Liver (tissue), 9 donors: ENCODE measurements around the gene DCN. TPM values are rescaled to one million over a fixed set of nuclear protein-coding genes. Genes with fewer than 3 reads are reported as not detected.

Source experiments
- DNase-seq: peaks from one replicate; pipeline ENCODE4 v3.0.0-alpha.2; 2017; ENCODE audit warnings: low spot score
- H3K27ac ChIP-seq, 2 donors: one replicate each; pipeline ENCODE4 v1.7.0; 2013; ENCODE audit warnings: inconsistent platforms in 2 of 2, low read length in 2 of 2, control low read depth in 1 of 2, low read depth in 1 of 2, mild to moderate bottlenecking in 1 of 2
- H3K27me3 ChIP-seq, 4 donors: one replicate each; pipeline versions ENCODE4 v1.6.1 to v1.7.0; 2013; ENCODE audit warnings: low read length in 3 of 4, inconsistent platforms in 1 of 4, mild to moderate bottlenecking in 1 of 4, moderate library complexity in 1 of 4; ENCODE audit not compliant: control insufficient read depth in 4 of 4, insufficient read depth in 4 of 4
- H3K36me3 ChIP-seq, 4 donors: one replicate each; pipeline versions ENCODE4 v1.6.1 to v1.7.0; 2013; ENCODE audit warnings: low read length in 3 of 4, mild to moderate bottlenecking in 3 of 4, low read depth in 1 of 4, moderate library complexity in 1 of 4; ENCODE audit not compliant: control insufficient read depth in 4 of 4, insufficient read depth in 3 of 4
- H3K4me1 ChIP-seq, 4 donors: one replicate each; pipeline versions ENCODE4 v1.6.1 to v1.7.0; 2013; ENCODE audit warnings: low read length in 3 of 4, mild to moderate bottlenecking in 3 of 4, moderate library complexity in 1 of 4; ENCODE audit not compliant: control insufficient read depth in 4 of 4, insufficient read depth in 4 of 4
- H3K4me3 ChIP-seq, 3 donors: one replicate each; pipeline versions ENCODE4 v1.6.1 to v1.7.0; 2013; ENCODE audit warnings: low read length in 3 of 3, control low read depth in 1 of 3, low read depth in 1 of 3, mild to moderate bottlenecking in 1 of 3
- H3K9ac ChIP-seq, 2 donors: one replicate each; pipeline ENCODE4 v1.7.0; 2013; ENCODE audit warnings: low read length in 2 of 2, mild to moderate bottlenecking in 2 of 2, moderate library complexity in 2 of 2, control low read depth in 1 of 2, low read depth in 1 of 2
- H3K9me3 ChIP-seq, 4 donors: one replicate each; pipeline versions ENCODE4 v1.6.1 to v1.7.0; 2013; ENCODE audit warnings: low read length in 3 of 4; ENCODE audit not compliant: control insufficient read depth in 4 of 4
- ATF3 ChIP-seq: IDR thresholded peaks from 2 replicates; pipeline ENCODE4 v1.6.1; 2016; ENCODE audit warnings: antibody characterized with exemption
- CTCF ChIP-seq: fragments of 150-350 bp; IDR thresholded peaks from 2 replicates; pipeline ENCODE4 v1.5.1; 2017; ENCODE audit warnings: improper control_type of control experiment, low read depth, low read length; ENCODE audit not compliant: missing input control
- EGR1 ChIP-seq, 2 donors: IDR thresholded peaks; 2 replicates each; pipeline ENCODE4 v1.6.1; 2016 to 2018; ENCODE audit warnings: antibody characterized with exemption in 2 of 2, low read depth in 2 of 2
- FOXA1 ChIP-seq: IDR thresholded peaks from 2 replicates; pipeline ENCODE4 v1.6.1; 2016; ENCODE audit warnings: antibody characterized with exemption
- FOXA2 ChIP-seq: IDR thresholded peaks from 2 replicates; pipeline ENCODE4 v1.6.1; 2016; ENCODE audit warnings: antibody characterized with exemption
- GABPA ChIP-seq, 2 donors: IDR thresholded peaks in 1 of 2; conservative IDR thresholded peaks in 1 of 2; 2 replicates each; pipeline ENCODE4 v1.6.1; 2016; ENCODE audit warnings: antibody characterized with exemption in 2 of 2, mild to moderate bottlenecking in 1 of 2, moderate library complexity in 1 of 2
- HNF4A ChIP-seq, 2 donors: conservative IDR thresholded peaks; 2 replicates each; pipeline ENCODE4 v1.6.1; 2016; ENCODE audit warnings: antibody characterized with exemption in 2 of 2, mild to moderate bottlenecking in 2 of 2
- HNF4G ChIP-seq: IDR thresholded peaks from 2 replicates; pipeline ENCODE4 v1.6.1; 2016; ENCODE audit warnings: antibody characterized with exemption
- JUND ChIP-seq, 2 donors: IDR thresholded peaks; 2 replicates each; pipeline ENCODE4 v1.6.1; 2016; ENCODE audit warnings: antibody characterized with exemption in 2 of 2
- MAX ChIP-seq: IDR thresholded peaks from 2 replicates; pipeline ENCODE4 v1.6.1; 2016; ENCODE audit warnings: antibody characterized with exemption
- RAD21 ChIP-seq, 2 donors: IDR thresholded peaks; 2 replicates each; pipeline ENCODE4 v1.6.1; 2016; ENCODE audit warnings: antibody characterized with exemption in 2 of 2, mild to moderate bottlenecking in 2 of 2
- REST ChIP-seq: IDR thresholded peaks from 2 replicates; pipeline ENCODE4 v1.6.1; 2016; ENCODE audit warnings: antibody characterized with exemption, mild to moderate bottlenecking
- RXRA ChIP-seq, 2 donors: IDR thresholded peaks; 2 replicates each; pipeline ENCODE4 v1.6.1; 2017 to 2018; ENCODE audit warnings: antibody characterized with exemption in 2 of 2, mild to moderate bottlenecking in 1 of 2
- SP1 ChIP-seq: IDR thresholded peaks from 2 replicates; pipeline ENCODE4 v1.6.1; 2018; ENCODE audit warnings: antibody characterized with exemption, mild to moderate bottlenecking
- TAF1 ChIP-seq: conservative IDR thresholded peaks from 2 replicates; pipeline ENCODE4 v1.6.1; 2016; ENCODE audit warnings: antibody characterized with exemption, mild to moderate bottlenecking
- YY1 ChIP-seq: IDR thresholded peaks from 2 replicates; pipeline ENCODE4 v1.6.1; 2016; ENCODE audit warnings: antibody characterized with exemption, mild to moderate bottlenecking
- ZBTB33 ChIP-seq: IDR thresholded peaks from 2 replicates; pipeline ENCODE4 v1.6.1; 2016; ENCODE audit warnings: antibody characterized with exemption
- WGBS: extraction: QIAGEN DNeasy Blood & Tissue Kit; methylation state at CpG from one replicate; pipeline ENCODE4 v1.1.7; 2013; 5-methylcytosine and 5-hydroxymethylcytosine counted together
- polyA plus RNA-seq, 2 donors: library from polyadenylated mRNA; stranded (reverse) in 1 of 2; unstranded in 1 of 2; fragments of 200-250 nt in 1 of 2; fragments of >200 nt in 1 of 2; fragmentation: Nextera tagmentation in 1 of 2; extraction: Ambion mirVana in 1 of 2; gene quantifications; one replicate each; pipeline versions ENCODE4 v1.2.1 to v1.2.3, GENCODE V29; 2013 to 2015
- total RNA-seq, 2 donors: library from RNA; depleted of rRNA; stranded (reverse); fragments of >200 nt; gene quantifications; one replicate each; pipeline ENCODE4 v1.2.3, GENCODE V29; 2014
- donor health status: healthy.
- donor health status: healthy.
- donor health status: healthy.
- donor health status: healthy.
- donor health status: healthy.

The DCN gene
- total and polyA plus RNA-seq, 4 donors, result 74.9 to 148 (median 98.6) TPM

- TF ChIP-seq CTCF (no peak), EGR1 (IDR thresholded peaks at IDR 0.05; ENCODE audit: low read depth in 2 of 2) (no peak), SP1 (no peak), HNF4G (no peak)
These were observed 934 bp upstream of the DCN start (continued) for GRCh38 chr12:91183551-91183950.

GRCh38 chr12:91180582-91181395 is 1.8 kb downstream of the DCN start:
- no peak for TF ChIP-seq SP1
- no peak for TF ChIP-seq GABPA (IDR thresholded peaks at IDR 0.05 in 1 of 2, conservative IDR thresholded peaks at IDR 0.05 in 1 of 2)
- TF ChIP-seq REST, result no peak
- TF ChIP-seq FOXA2, result no peak
- no peak for TF ChIP-seq ZBTB33
- TF ChIP-seq RXRA (IDR thresholded peaks at IDR 0.05), result no peak
- no peak for TF ChIP-seq JUND (IDR thresholded peaks at IDR 0.05)
- no peak for TF ChIP-seq YY1
- TF ChIP-seq ATF3, result no peak
- TF ChIP-seq CTCF, result no peak
- no peak for TF ChIP-seq MAX
- no peak for TF ChIP-seq TAF1
- TF ChIP-seq HNF4G, result no peak
- no peak for TF ChIP-seq FOXA1
- TF ChIP-seq RAD21 (IDR thresholded peaks at IDR 0.05), result no peak
- no peak for TF ChIP-seq HNF4A (conservative IDR thresholded peaks at IDR 0.05)
- TF ChIP-seq EGR1 (IDR thresholded peaks at IDR 0.05; ENCODE audit: low read depth in 2 of 2), result no peak
- H3K9ac ChIP-seq, result no peak overlapping the region
- no peaks in the 10 kb centered on the region for H3K9me3 ChIP-seq
- DNase-seq, result no peak
- H3K4me1 ChIP-seq, result no peaks in the 10 kb centered on the region
- H3K27me3 ChIP-seq, result no peaks in the 10 kb centered on the region
- H3K27ac ChIP-seq, result no peak overlapping the region
- H3K36me3 ChIP-seq, result no peaks in the 10 kb centered on the region
- no peak overlapping the region for H3K4me3 ChIP-seq
- WGBS, result 34% methylated on average over 4 of the region's 4 CpGs
